ENCODE measurements around the gene PLA2G2F. TPM values are rescaled to one million over a fixed set of nuclear protein-coding genes. Genes with fewer than 3 reads are reported as not detected.

The PLA2G2F gene
- total and polyA plus RNA-seq, 8 donors = not detected

DNA sequence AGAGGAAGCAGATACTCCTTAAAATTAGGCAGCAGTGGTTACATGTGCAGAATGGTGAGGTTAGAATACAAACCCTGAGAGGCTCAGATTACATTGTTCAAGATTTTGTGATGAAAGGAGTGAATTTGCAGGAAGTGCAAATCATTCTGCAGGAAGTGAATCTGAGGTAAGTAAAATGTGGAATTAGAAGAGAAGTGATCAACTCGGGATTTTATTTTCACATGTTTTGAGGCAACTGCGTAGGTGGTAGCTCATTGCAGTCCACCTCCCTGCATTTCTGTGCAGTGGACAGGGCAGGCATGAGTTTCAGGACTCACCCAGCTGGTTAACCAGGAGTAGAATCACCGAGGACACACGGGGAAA, 49.3 kb downstream of the PLA2G2F start:
- no peaks in the 10 kb centered on the region for H3K27me3 ChIP-seq
- intact Hi-C loops (cut with DNase I) = no loop called here
- FAIRE-seq (no peak), ATAC-seq (no peak), DNase-seq (no peak)
- no peaks in the 10 kb centered on the region for H3K9me3 ChIP-seq
- H3K27ac ChIP-seq = no peak overlapping the region
- no peaks in the 10 kb centered on the region for H3K36me3 ChIP-seq
- 45 to 55% methylated on average over 4 of the region's 4 CpGs for WGBS, 2 donors
- H3K4me1 ChIP-seq = peaks cover 0 to 3% (median 0%) of the 10 kb centered on the region in 3 donors
- no peak overlapping the region for H3K4me3 ChIP-seq
- TF ChIP-seq, protein P1, sequence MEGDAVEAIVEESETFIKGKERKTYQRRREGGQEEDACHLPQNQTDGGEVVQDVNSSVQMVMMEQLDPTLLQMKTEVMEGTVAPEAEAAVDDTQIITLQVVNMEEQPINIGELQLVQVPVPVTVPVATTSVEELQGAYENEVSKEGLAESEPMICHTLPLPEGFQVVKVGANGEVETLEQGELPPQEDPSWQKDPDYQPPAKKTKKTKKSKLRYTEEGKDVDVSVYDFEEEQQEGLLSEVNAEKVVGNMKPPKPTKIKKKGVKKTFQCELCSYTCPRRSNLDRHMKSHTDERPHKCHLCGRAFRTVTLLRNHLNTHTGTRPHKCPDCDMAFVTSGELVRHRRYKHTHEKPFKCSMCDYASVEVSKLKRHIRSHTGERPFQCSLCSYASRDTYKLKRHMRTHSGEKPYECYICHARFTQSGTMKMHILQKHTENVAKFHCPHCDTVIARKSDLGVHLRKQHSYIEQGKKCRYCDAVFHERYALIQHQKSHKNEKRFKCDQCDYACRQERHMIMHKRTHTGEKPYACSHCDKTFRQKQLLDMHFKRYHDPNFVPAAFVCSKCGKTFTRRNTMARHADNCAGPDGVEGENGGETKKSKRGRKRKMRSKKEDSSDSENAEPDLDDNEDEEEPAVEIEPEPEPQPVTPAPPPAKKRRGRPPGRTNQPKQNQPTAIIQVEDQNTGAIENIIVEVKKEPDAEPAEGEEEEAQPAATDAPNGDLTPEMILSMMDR (IDR thresholded peaks at IDR 0.05) = no peak

DNA sequence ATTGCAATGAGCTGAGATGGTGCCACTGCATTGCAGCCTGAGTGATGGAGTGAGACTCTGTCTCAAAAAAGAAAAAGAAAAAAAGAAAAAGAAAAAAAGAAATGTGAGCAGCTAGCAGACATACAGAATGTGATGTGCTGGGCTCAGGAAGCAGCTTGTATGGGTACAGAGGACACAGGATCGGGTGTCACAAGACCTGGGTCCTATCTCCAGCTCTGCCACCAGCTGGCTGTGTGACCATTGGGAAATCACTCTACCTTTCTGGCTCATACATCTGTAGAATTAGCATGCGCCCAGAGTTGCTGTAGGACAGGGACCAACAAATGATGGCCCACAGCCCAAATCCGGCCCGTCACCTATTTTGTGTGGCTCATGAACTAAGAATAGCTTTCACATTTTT, 50.5 kb downstream of the PLA2G2F start:
- DNase-seq = no peak
- TF ChIP-seq, protein P1 (IDR thresholded peaks at IDR 0.05) = no peak
- no peaks in the 10 kb centered on the region for H3K36me3 ChIP-seq
- no peaks in the 10 kb centered on the region for H3K9me3 ChIP-seq
- H3K4me3 ChIP-seq = no peak overlapping the region
- H3K27me3 ChIP-seq = no peaks in the 10 kb centered on the region
- intact Hi-C loops (cut with DNase I) = no loop called here
- H3K4me1 ChIP-seq = peaks cover 0 to 3% (median 0%) of the 10 kb centered on the region in 3 donors
- H3K27ac ChIP-seq = no peak overlapping the region
- 75 to 80% methylated on average over 4 of the region's 4 CpGs for WGBS, 2 donors
- FAIRE-seq = no peak
- no peak for ATAC-seq

DNA sequence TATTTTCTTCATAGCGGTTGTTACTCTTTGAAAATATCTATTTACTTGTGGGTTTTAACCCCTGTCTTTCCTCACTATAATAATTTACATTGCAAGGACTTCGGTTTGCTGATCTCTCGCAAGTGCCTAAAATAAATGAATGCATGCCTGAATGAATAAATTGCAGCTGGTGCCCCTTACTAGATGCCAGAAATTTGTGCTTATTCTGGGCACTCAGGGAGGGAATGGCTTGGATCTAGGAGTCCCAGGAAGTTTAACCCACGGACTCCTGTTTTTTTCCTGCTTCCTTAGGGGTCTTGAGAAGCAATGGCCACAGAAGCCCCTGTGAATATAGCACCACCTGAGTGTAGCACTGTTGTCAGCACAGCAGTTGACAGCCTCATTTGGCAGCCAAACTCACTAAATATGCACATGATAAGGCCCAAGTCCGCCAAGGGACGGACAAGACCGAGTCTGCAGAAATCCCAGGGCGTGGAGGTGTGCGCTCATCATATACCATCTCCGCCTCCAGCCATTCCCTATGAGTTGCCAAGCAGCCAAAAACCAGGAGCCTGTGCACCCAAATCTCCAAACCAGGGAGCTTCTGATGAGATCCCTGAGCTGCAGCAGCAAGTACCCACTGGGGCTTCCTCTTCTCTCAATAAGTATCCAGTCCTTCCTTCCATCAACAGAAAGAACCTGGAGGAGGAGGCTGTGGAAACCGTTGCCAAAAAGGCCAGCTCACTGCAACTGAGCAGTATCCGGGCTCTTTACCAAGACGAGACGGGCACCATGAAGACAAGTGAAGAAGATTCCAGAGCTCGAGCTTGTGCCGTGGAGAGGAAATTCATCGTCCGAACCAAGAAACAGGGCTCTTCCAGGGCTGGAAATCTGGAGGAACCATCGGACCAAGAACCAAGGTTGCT, 51.4 kb downstream of the PLA2G2F start:
- TF ChIP-seq, protein P1 (IDR thresholded peaks at IDR 0.05) = no peak
- DNase-seq = no peak
- WGBS, 2 donors = 74 to 84% methylated on average over 19 of the region's 19 CpGs
- Histone ChIP-seq H3K27me3 (no peaks in the 10 kb centered on the region), H3K9me3 (no peaks in the 10 kb centered on the region), H3K4me3 (no peak overlapping the region), H3K36me3 (no peaks in the 10 kb centered on the region), H3K27ac (no peak overlapping the region), H3K4me1 (peaks cover 0 to 3% (median 0%) of the 10 kb centered on the region in 3 donors)
- ATAC-seq = no peak
- intact Hi-C loops (cut with DNase I) = no loop called here
- no peak for FAIRE-seq

DNA sequence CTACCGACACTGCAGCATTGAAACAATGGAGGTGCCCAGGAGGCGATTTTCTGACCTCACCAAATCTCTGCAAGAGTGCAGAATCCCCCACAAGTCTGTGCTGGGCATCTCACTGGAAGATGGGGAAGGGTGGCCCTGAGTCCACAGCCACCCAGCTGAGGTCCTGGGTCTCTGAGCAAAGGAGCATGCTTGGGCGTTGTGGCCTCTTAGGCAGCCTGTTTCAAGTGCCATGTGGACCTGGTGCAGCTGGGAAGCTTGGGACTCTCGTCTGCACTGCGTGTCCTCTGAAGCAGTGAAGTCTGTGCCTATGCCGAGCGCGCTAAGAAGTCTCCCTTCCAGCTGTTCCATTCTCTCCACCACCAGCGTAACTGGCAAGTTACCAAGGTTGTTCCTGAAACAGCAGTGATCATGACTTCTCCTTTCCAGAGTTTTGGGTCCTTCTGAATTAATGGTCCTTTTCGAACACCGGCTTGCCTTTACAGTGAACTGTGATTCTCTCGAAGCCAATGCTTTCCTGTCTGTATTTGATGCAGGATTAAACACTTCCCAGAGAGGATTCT, 52.2 kb downstream of the PLA2G2F start:
- ATAC-seq = no peak
- Histone ChIP-seq H3K36me3 (no peaks in the 10 kb centered on the region), H3K27ac (no peak overlapping the region), H3K4me3 (no peak overlapping the region), H3K9me3 (no peaks in the 10 kb centered on the region), H3K4me1 (peaks cover 0 to 1% (median 0%) of the 10 kb centered on the region in 3 donors), H3K27me3 (no peaks in the 10 kb centered on the region)
- intact Hi-C loops (cut with DNase I) = no loop called here
- TF ChIP-seq, protein P1 (IDR thresholded peaks at IDR 0.05) = no peak
- no peak for FAIRE-seq
- DNase-seq = no peak
- WGBS, 2 donors = 70 to 74% methylated on average over 12 of the region's 12 CpGs

DNA sequence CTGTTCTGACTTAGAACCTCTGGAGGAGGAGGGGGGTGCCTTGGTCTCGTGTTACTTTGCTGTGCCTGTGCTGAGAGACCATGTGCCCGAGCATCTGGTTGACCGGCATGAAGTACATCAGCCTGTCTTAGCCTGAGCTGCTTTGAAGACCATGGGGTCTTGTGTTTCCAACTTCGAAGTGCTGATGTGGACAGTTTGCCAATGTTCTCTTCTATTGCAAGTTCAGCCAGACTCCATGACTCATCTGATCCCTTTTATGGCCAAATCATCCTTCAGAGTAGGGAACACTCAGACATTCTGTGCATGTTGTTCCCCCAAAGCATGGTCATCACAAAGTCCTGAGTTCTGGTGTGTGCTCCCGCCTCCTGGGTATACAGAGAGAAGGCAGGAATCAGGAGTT, 53.2 kb downstream of the PLA2G2F start:
- Histone ChIP-seq H3K4me1 (no peaks in the 10 kb centered on the region), H3K27ac (no peak overlapping the region), H3K4me3 (no peak overlapping the region), H3K27me3 (no peaks in the 10 kb centered on the region), H3K9me3 (no peaks in the 10 kb centered on the region), H3K36me3 (no peaks in the 10 kb centered on the region)
- DNase-seq (no peak), ATAC-seq (peak in 3 of 4 donors; percentile 12 to 41 (median 41)), FAIRE-seq (no peak)
- intact Hi-C loops (cut with DNase I) = no loop called here
- 66 to 67% methylated on average over 5 of the region's 5 CpGs for WGBS, 2 donors
- TF ChIP-seq, protein P1 (IDR thresholded peaks at IDR 0.05) = no peak
